HCT116 (cell line): ENCODE data around the gene CACNG6. TPM values are rescaled to one million over a fixed set of nuclear protein-coding genes. Genes with fewer than 3 reads are reported as not detected.

ENCODE experiments used
- ATAC-seq: fragments of 200-7000 bp; cut with Tn5 transposase; 2 replicates; pipeline ENCODE4 v1.9.1; 2020; ENCODE audit warnings: mild to moderate bottlenecking, moderate library complexity
- BruUV-seq: library from RNA; stranded (reverse); fragments of 400-500 nt; replicated peaks from 2 replicates; lab custom pipeline; 2021; lab: Mats Ljungman, UMichigan
- CTCF ChIA-PET: fragments of 300-600 bp; sonication (Branson Sonifier 250); formaldehyde crosslinking; loops from one replicate; lab custom pipeline; 2021; ENCODE audit warnings: antibody characterized with exemption; lab: Charles Lee
- POLR2A ChIA-PET: fragments of 300-600, 350-600 bp; sonication (Branson Sonifier 250); formaldehyde crosslinking; loops from one replicate; lab custom pipeline; 2021; ENCODE audit warnings: antibody characterized with exemption; lab: Charles Lee
- RAD21 ChIA-PET, 2 experiments: fragments of 300-600 bp; sonication (Branson Sonifier 250); formaldehyde crosslinking; loops; one replicate each; lab custom pipeline; 2023; ENCODE audit warnings: low total read pairs in 2 of 2; ENCODE audit not compliant: uncharacterized antibody in 2 of 2, unreplicated experiment in 2 of 2, low non-redundant PET in 1 of 2; lab: Charles Lee
- DNase-seq: peaks from one replicate; pipeline ENCODE4 v3.0.0-alpha.2; 2010; ENCODE audit warnings: low read depth, low spot score
- H2AFZ ChIP-seq: fragments of 200-600 bp; shearing (Covaris generic), sonication (generic); 2 replicates; pipeline ENCODE4 v1.6.1; 2017; ENCODE audit warnings: low read depth, mixed run types, mixed read lengths, antibody characterized with exemption, low read length; ENCODE audit not compliant: poor library complexity, severe bottlenecking
- H3K27ac ChIP-seq: 2 replicates; pipeline ENCODE4 v1.5.1; 2012; ENCODE audit warnings: low read depth, low read length
- H3K27me3 ChIP-seq: fragments of 200-600 bp; sonication (generic); 2 replicates; pipeline ENCODE4 v1.6.1; 2016; ENCODE audit warnings: mixed run types, low read length, mixed read lengths; ENCODE audit not compliant: insufficient read depth
- H3K36me3 ChIP-seq, 2 experiments: fragments of 200-500 bp in 1 of 2; fragments of 200-600 bp in 1 of 2; sonication (Bioruptor generic) in 1 of 2; sonication (generic) in 1 of 2; 2 replicates each; pipeline versions ENCODE4 v1.5.1 to v1.6.1; 2014 to 2016; ENCODE audit warnings: low read length in 2 of 2, inconsistent platforms in 1 of 2, mixed read lengths in 1 of 2, mixed run types in 1 of 2; ENCODE audit not compliant: insufficient read depth in 2 of 2, control insufficient read depth in 1 of 2
- H3K4me1 ChIP-seq, 2 experiments: fragments of 200-600 bp in 1 of 2; sonication (generic) in 1 of 2; 2 replicates each; pipeline versions ENCODE4 v1.5.1 to v1.6.1; 2012 to 2017; ENCODE audit warnings: low read length in 2 of 2, inconsistent platforms in 1 of 2, mild to moderate bottlenecking in 1 of 2, mixed read lengths in 1 of 2, mixed run types in 1 of 2, moderate library complexity in 1 of 2; ENCODE audit not compliant: insufficient read depth in 2 of 2, control insufficient read depth in 1 of 2
- H3K4me2 ChIP-seq: fragments of 200-600 bp; sonication (generic); 2 replicates; pipeline ENCODE4 v1.6.1; 2017; ENCODE audit warnings: mixed run types, low read length, mixed read lengths
- H3K4me3 ChIP-seq, 2 experiments: fragments of 200-600 bp in 1 of 2; sonication (generic) in 1 of 2; replicated peaks in 1 of 2; 2 replicates each; pipeline ENCODE4 v1.5.1; 2011 to 2016; ENCODE audit warnings: low read length in 2 of 2, control low read depth in 1 of 2, low read depth in 1 of 2, mild to moderate bottlenecking in 1 of 2, mixed read lengths in 1 of 2, mixed run types in 1 of 2
- H3K79me2 ChIP-seq: fragments of 200-600 bp; sonication (generic); 2 replicates; pipeline ENCODE4 v1.6.1; 2017; ENCODE audit warnings: mild to moderate bottlenecking, mixed run types, low read length, moderate library complexity, mixed read lengths; ENCODE audit not compliant: insufficient read depth
- H3K9ac ChIP-seq: fragments of 200-600 bp; sonication (generic); 2 replicates; pipeline ENCODE4 v1.6.1; 2016; ENCODE audit warnings: low read length, mixed read lengths
- H3K9me2 ChIP-seq: fragments of 200-600 bp; sonication (generic), shearing (Covaris generic); 2 replicates; pipeline ENCODE4 v1.6.1; 2017; ENCODE audit warnings: mixed run types, mild to moderate bottlenecking, moderate library complexity; ENCODE audit not compliant: insufficient read depth
- H3K9me3 ChIP-seq, 2 experiments: fragments of 200-500 bp in 1 of 2; fragments of 200-600 bp in 1 of 2; sonication (Bioruptor generic) in 1 of 2; sonication (generic) in 1 of 2; 2 replicates each; pipeline ENCODE4 v1.6.1; 2014 to 2017; ENCODE audit warnings: low read length in 2 of 2, mixed read lengths in 2 of 2, inconsistent platforms in 1 of 2, low read depth in 1 of 2, mild to moderate bottlenecking in 1 of 2, mixed run types in 1 of 2, moderate library complexity in 1 of 2; ENCODE audit not compliant: control insufficient read depth in 1 of 2, insufficient read depth in 1 of 2
- H4K20me1 ChIP-seq: fragments of 200-600 bp; sonication (generic), shearing (Covaris generic); 2 replicates; pipeline ENCODE4 v1.6.1; 2017; ENCODE audit warnings: mixed run types, mild to moderate bottlenecking, moderate library complexity; ENCODE audit not compliant: insufficient read depth
- ATF3 ChIP-seq: IDR thresholded peaks from 2 replicates; pipeline ENCODE4 v1.6.1; 2012
- CBX3 ChIP-seq: IDR thresholded peaks from 2 replicates; pipeline ENCODE4 v1.6.1; 2012; ENCODE audit warnings: low read depth
- EGR1 ChIP-seq: IDR thresholded peaks from 2 replicates; pipeline ENCODE4 v1.6.1; 2012; ENCODE audit warnings: low read depth
- ELF1 ChIP-seq: IDR thresholded peaks from 2 replicates; pipeline ENCODE4 v1.6.1; 2012; ENCODE audit warnings: low read depth, borderline replicate concordance
- EZH2 ChIP-seq: fragments of 200-600 bp; sonication (generic); IDR thresholded peaks from 2 replicates; pipeline ENCODE4 v1.6.1; 2017; ENCODE audit warnings: antibody characterized with exemption, mixed run types
- EZH2phosphoT487 ChIP-seq: fragments of 200-600 bp; IDR thresholded peaks from 2 replicates; pipeline ENCODE4 v1.6.1; 2018; ENCODE audit warnings: antibody characterized with exemption, borderline replicate concordance
- FOSL1 ChIP-seq: IDR thresholded peaks from 2 replicates; pipeline ENCODE4 v1.6.1; 2012; ENCODE audit warnings: low read depth
- JUND ChIP-seq: IDR thresholded peaks from 2 replicates; pipeline ENCODE4 v1.6.1; 2012
- POLR2AphosphoS5 ChIP-seq: IDR thresholded peaks from 2 replicates; pipeline ENCODE4 v1.6.1; 2011; ENCODE audit warnings: mild to moderate bottlenecking, low read depth, low read length, moderate library complexity
- RAD21 ChIP-seq: IDR thresholded peaks from 2 replicates; pipeline ENCODE4 v1.6.1; 2012; ENCODE audit warnings: low read depth, mild to moderate bottlenecking
- REST ChIP-seq: IDR thresholded peaks from 2 replicates; pipeline ENCODE4 v1.6.1; 2012; ENCODE audit warnings: low read depth
- SP1 ChIP-seq: IDR thresholded peaks from 2 replicates; pipeline ENCODE4 v1.6.1; 2012; ENCODE audit warnings: low read depth
- YY1 ChIP-seq: IDR thresholded peaks from 2 replicates; pipeline ENCODE4 v1.6.1; 2011; ENCODE audit warnings: low read length, low read depth, moderate library complexity, mild to moderate bottlenecking; ENCODE audit not compliant: insufficient replicate concordance; ENCODE audit errors: extremely low read depth
- ZFX ChIP-seq: fragments of 450-650 bp; IDR thresholded peaks from 2 replicates; pipeline ENCODE4 v1.6.1; 2017
- ZNF274 ChIP-seq: fragments of 200-500 bp; sonication (Bioruptor generic); IDR thresholded peaks from 2 replicates; pipeline ENCODE4 v1.6.1; 2014; ENCODE audit warnings: mild to moderate bottlenecking, low read depth, low read length, inconsistent platforms
- intact Hi-C: fragments of 100-400 bp; cut with micrococcal nuclease; formaldehyde crosslinking; loops from 2 replicates; pipeline ENCODE4 v1.10.0; 2022
- total RNA-seq: library from RNA; stranded (reverse); gene quantifications from one replicate; pipeline ENCODE4 v1.2.1, GENCODE V29; 2021; ENCODE audit not compliant: unreplicated experiment
- TF ChIP-seq, protein P1 (sequence below): IDR thresholded peaks from 2 replicates; pipeline ENCODE4 v1.6.1; 2011; ENCODE audit warnings: mild to moderate bottlenecking, low read length, moderate library complexity; ENCODE audit not compliant: insufficient replicate concordance; ENCODE audit errors: extremely low read depth
- TF ChIP-seq, protein P2 (sequence below): IDR thresholded peaks from 2 replicates; pipeline ENCODE4 v1.6.1; 2012

The CACNG6 gene
- total RNA-seq, 1 experiment from 2014 or later: 0.15 TPM

GRCh38 chr19:53960886-53961285 is 30.6 kb upstream of the CACNG6 start:
- ChIA-PET POLR2A (no interaction called here), CTCF (no interaction called here), RAD21 (no interaction called here)
- H3K4me1 ChIP-seq: no peaks in the 10 kb centered on the region
- H3K36me3 ChIP-seq: no peaks in the 10 kb centered on the region
- DNase-seq: no peak
- no peak overlapping the region for H3K27ac ChIP-seq
- H3K9ac ChIP-seq: no peak overlapping the region
- H3K79me2 ChIP-seq: no peaks in the 10 kb centered on the region
- intact Hi-C loops: no loop called here
- no peaks in the 10 kb centered on the region for H3K9me2 ChIP-seq
- no peak for ATAC-seq
- TF ChIP-seq RAD21 (no peak), SP1 (no peak), ZNF274 (no peak), ELF1 (no peak), JUND (no peak), CBX3 (no peak), EZH2 (no peak), REST (no peak), ZFX (no peak), EZH2phosphoT487 (no peak), FOSL1 (no peak), EGR1 (no peak), POLR2AphosphoS5 (no peak), ATF3 (no peak), YY1 (no peak)
- TF ChIP-seq, protein P1, sequence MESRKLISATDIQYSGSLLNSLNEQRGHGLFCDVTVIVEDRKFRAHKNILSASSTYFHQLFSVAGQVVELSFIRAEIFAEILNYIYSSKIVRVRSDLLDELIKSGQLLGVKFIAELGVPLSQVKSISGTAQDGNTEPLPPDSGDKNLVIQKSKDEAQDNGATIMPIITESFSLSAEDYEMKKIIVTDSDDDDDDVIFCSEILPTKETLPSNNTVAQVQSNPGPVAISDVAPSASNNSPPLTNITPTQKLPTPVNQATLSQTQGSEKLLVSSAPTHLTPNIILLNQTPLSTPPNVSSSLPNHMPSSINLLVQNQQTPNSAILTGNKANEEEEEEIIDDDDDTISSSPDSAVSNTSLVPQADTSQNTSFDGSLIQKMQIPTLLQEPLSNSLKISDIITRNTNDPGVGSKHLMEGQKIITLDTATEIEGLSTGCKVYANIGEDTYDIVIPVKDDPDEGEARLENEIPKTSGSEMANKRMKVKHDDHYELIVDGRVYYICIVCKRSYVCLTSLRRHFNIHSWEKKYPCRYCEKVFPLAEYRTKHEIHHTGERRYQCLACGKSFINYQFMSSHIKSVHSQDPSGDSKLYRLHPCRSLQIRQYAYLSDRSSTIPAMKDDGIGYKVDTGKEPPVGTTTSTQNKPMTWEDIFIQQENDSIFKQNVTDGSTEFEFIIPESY: no peak
- TF ChIP-seq, protein P2, sequence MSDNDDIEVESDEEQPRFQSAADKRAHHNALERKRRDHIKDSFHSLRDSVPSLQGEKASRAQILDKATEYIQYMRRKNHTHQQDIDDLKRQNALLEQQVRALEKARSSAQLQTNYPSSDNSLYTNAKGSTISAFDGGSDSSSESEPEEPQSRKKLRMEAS: no peak
- no peak overlapping the region for H3K4me3 ChIP-seq
- H2AFZ ChIP-seq: no peak overlapping the region
- no peak overlapping the region for H3K4me2 ChIP-seq
- H3K9me3 ChIP-seq: no peaks in the 10 kb centered on the region
- no TSS peak for BruUV-seq
- no peaks in the 10 kb centered on the region for H4K20me1 ChIP-seq
- H3K27me3 ChIP-seq: peaks cover 16% of the 10 kb centered on the region
